Endothelial cell of umbilical vein (primary cell): ENCODE data around the gene IRF2BP2. TPM values are rescaled to one million over a fixed set of nuclear protein-coding genes. Genes with fewer than 3 reads are reported as not detected.

Experiments
- BruUV-seq: library from RNA; stranded (reverse); fragments of 400-500 nt; replicated peaks from 2 replicates; lab custom pipeline; 2021; lab: Mats Ljungman, UMichigan
- CTCF ChIA-PET: fragments of 300-600, 350-600 bp; sonication (Branson Sonifier 250); formaldehyde crosslinking; loops from one replicate; lab custom pipeline; 2021; ENCODE audit warnings: antibody characterized with exemption, inconsistent platforms; lab: Charles Lee
- POLR2A ChIA-PET: fragments of 300-600, 350-600 bp; sonication (Branson Sonifier 250); formaldehyde crosslinking; loops from one replicate; lab custom pipeline; 2021; ENCODE audit warnings: antibody characterized with exemption, inconsistent platforms; lab: Charles Lee
- DNase-seq: peaks from one replicate; pipeline ENCODE4 v3.0.0-alpha.2; 2011; ENCODE audit warnings: low read depth, low spot score
- FAIRE-seq: peaks from 2 replicates; lab custom pipeline; 2011; peaks lifted over from hg19 to GRCh38; lab: Jason Lieb, UNC
- H2AFZ ChIP-seq: 2 replicates; pipeline ENCODE4 v1.6.0; 2012; ENCODE audit warnings: low read depth, low read length, control low read depth, inconsistent platforms
- H3K27ac ChIP-seq: 2 replicates; pipeline ENCODE4 v1.5.1; 2011; ENCODE audit warnings: low read depth, mild to moderate bottlenecking, control low read depth, low read length, moderate library complexity; ENCODE audit not compliant: insufficient read depth
- H3K27me3 ChIP-seq, 2 experiments: 2 replicates each; pipeline versions ENCODE4 v1.6.0 to v1.6.1; 2011; ENCODE audit warnings: low read length in 2 of 2, mixed read lengths in 1 of 2; ENCODE audit not compliant: control insufficient read depth in 2 of 2, insufficient read depth in 2 of 2
- H3K36me3 ChIP-seq, 2 experiments: 2 replicates in 1 of 2; 3 replicates in 1 of 2; pipeline ENCODE4 v1.5.1; 2011; ENCODE audit warnings: low read length in 2 of 2, mild to moderate bottlenecking in 1 of 2, moderate library complexity in 1 of 2; ENCODE audit not compliant: control insufficient read depth in 2 of 2, insufficient read depth in 2 of 2; ENCODE audit errors: extremely low read depth in 1 of 2
- H3K4me1 ChIP-seq: 3 replicates; pipeline ENCODE4 v1.5.1; 2011; ENCODE audit warnings: mild to moderate bottlenecking, low read length; ENCODE audit not compliant: control insufficient read depth, insufficient read depth; ENCODE audit errors: extremely low read depth
- H3K4me2 ChIP-seq: 2 replicates; pipeline ENCODE4 v1.6.1; 2011; ENCODE audit warnings: low read length, control low read depth, mixed read lengths; ENCODE audit not compliant: insufficient read depth
- H3K4me3 ChIP-seq, 3 experiments: fragments of 200-600 bp in 1 of 3; sonication (generic), shearing (Covaris generic) in 1 of 3; replicated peaks in 1 of 3; 2 replicates each; pipeline ENCODE4 v1.5.1; 2011 to 2016; ENCODE audit warnings: control low read depth in 3 of 3, low read length in 3 of 3, mild to moderate bottlenecking in 2 of 3, inconsistent platforms in 1 of 3, low read depth in 1 of 3, moderate library complexity in 1 of 3; ENCODE audit not compliant: insufficient read depth in 1 of 3
- H3K79me2 ChIP-seq: 2 replicates; pipeline ENCODE4 v1.6.0; 2012; ENCODE audit warnings: low read length, inconsistent platforms; ENCODE audit not compliant: control insufficient read depth, insufficient read depth
- H3K9ac ChIP-seq: replicated peaks from 2 replicates; pipeline ENCODE3; 2011; ENCODE audit warnings: low read length, control low read depth; ENCODE audit not compliant: insufficient read depth; ENCODE audit errors: extremely low read depth
- H3K9me1 ChIP-seq: replicated peaks from 3 replicates; pipeline ENCODE4 v1.6.0; 2011; ENCODE audit warnings: mild to moderate bottlenecking, low read length; ENCODE audit not compliant: control insufficient read depth, insufficient read depth; ENCODE audit errors: extremely low read depth
- H3K9me3 ChIP-seq: replicated peaks from 2 replicates; pipeline ENCODE4 v1.5.1; 2012; ENCODE audit warnings: low read length, inconsistent platforms; ENCODE audit not compliant: control insufficient read depth, insufficient read depth
- H4K20me1 ChIP-seq: replicated peaks from 2 replicates; pipeline ENCODE3; 2011; ENCODE audit warnings: mild to moderate bottlenecking, low read length; ENCODE audit not compliant: control insufficient read depth, insufficient read depth; ENCODE audit errors: extremely low read depth
- EZH2 ChIP-seq: IDR thresholded peaks from 2 replicates; pipeline ENCODE4 v1.6.1; 2012; ENCODE audit warnings: borderline replicate concordance, low read depth, mild to moderate bottlenecking, moderate library complexity, low read length, inconsistent platforms; ENCODE audit not compliant: severe bottlenecking
- FOS ChIP-seq: IDR thresholded peaks from 2 replicates; pipeline ENCODE4 v1.6.1; 2011; ENCODE audit warnings: mild to moderate bottlenecking, low read length, moderate library complexity, borderline replicate concordance; ENCODE audit not compliant: insufficient read depth
- GATA2 ChIP-seq: IDR thresholded peaks from 2 replicates; pipeline ENCODE4 v1.7.0; 2011; ENCODE audit warnings: low read depth, mild to moderate bottlenecking, moderate library complexity, mixed read lengths, low read length; ENCODE audit not compliant: insufficient read length, insufficient read depth
- JUN ChIP-seq: IDR thresholded peaks from 2 replicates; pipeline ENCODE4 v1.6.1; 2011; ENCODE audit warnings: borderline replicate concordance, low read depth; ENCODE audit not compliant: insufficient read length, insufficient read depth
- MYC ChIP-seq: IDR thresholded peaks from one replicate; pipeline ENCODE4 v1.6.1; 2011; ENCODE audit warnings: mild to moderate bottlenecking, low read depth, low read length
- POLR2A ChIP-seq: IDR thresholded peaks from 2 replicates; pipeline ENCODE4 v1.6.1; 2012; ENCODE audit warnings: low read depth, mild to moderate bottlenecking, control low read depth, low read length
- POLR2AphosphoS5 ChIP-seq: IDR thresholded peaks from 2 replicates; pipeline ENCODE4 v1.6.1; 2012; ENCODE audit warnings: low read depth, mild to moderate bottlenecking, control low read depth, low read length, moderate library complexity; ENCODE audit not compliant: insufficient read depth
- dilution Hi-C: fragments of 300-500 bp; cut with MboI; formaldehyde crosslinking; loops from one replicate; pipeline ENCODE4 v1.15.0; 2019; ENCODE audit warnings: low sequenced_read_pairs; ENCODE audit not compliant: extremely low pct_ligation_motif_present
- intact Hi-C: fragments of 100-400 bp; cut with micrococcal nuclease; formaldehyde crosslinking; loops from one replicate; pipeline ENCODE4 v1.10.0; 2022
- polyA plus RNA-seq, 4 experiments: library from polyadenylated mRNA; depleted of rRNA in 3 of 4; stranded (reverse) in 3 of 4; unstranded in 1 of 4; fragments of >200 nt; gene quantifications; 2 replicates each; pipeline versions ENCODE4 v1.2.1 to v1.2.3, GENCODE V29; 2011 to 2012; ENCODE audit warnings: missing spikeins in 1 of 4
- total RNA-seq: library from RNA; stranded (reverse); gene quantifications from 2 replicates; pipeline ENCODE4 v1.2.3, GENCODE V29; 2021
- TF ChIP-seq, protein P1 (sequence below): IDR thresholded peaks from 2 replicates; pipeline ENCODE4 v1.6.1; 2011; ENCODE audit not compliant: insufficient read depth, insufficient read length
- TF ChIP-seq, protein P2 (sequence below), 2 donors: IDR thresholded peaks; 1 replicate in 1 of 2; 2 replicates in 1 of 2; pipeline ENCODE4 v1.5.1; 2011; ENCODE audit warnings: low read length in 2 of 2, mild to moderate bottlenecking in 2 of 2, moderate library complexity in 2 of 2, control low read depth in 1 of 2, inconsistent platforms in 1 of 2, low read depth in 1 of 2; ENCODE audit not compliant: insufficient read depth in 1 of 2; ENCODE audit errors: extremely low read depth in 1 of 2

Gene IRF2BP2
- total and polyA plus RNA-seq, 2 donors (not counting 3 experiments of a cell fraction or from before 2014, with no cell fraction given), result 66.6 to 109 TPM

DNA sequence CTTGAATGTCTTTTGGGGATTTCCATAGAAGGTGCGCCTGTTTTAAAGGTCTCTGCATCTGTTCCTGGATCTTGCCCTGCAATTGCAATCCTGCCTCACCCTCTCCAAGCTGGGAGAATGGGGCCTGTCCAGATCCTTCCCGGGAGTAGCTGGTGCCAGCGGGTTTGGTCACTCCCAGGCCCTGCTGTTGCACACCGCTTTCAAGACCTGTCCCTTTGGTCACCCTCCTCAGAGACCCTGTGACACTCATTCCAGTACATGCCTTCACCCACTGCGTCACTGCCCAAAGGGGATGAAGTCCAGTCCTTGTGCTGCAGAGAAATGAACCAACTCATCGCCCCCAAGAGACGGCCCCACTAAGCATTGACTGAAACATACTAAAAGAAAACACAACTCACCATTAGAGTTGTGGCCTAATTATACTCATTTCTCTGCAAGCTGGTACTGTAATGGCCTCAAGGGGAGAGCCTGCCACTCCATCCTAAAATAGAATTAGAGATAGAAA, 1.9 kb upstream of the IRF2BP2 start:
- no peaks in the 10 kb centered on the region for H4K20me1 ChIP-seq
- H3K27ac ChIP-seq, result peak overlapping the region; percentile 99
- peak overlapping the region in 1 of 3 experiments; percentile 9 for H3K4me3 ChIP-seq
- CTCF ChIA-PET, result interaction anchor here (0.7 to 5.9 kb wide), 27 partner anchors 8 to 481 kb away, joined by 3 to 51 read pairs (median 4); no protein-coding TSS in a partner anchor
- H3K36me3 ChIP-seq, result peaks cover 4 to 5% of the 10 kb centered on the region in 2 experiments
- H3K9me3 ChIP-seq, result no peaks in the 10 kb centered on the region
- H3K27me3 ChIP-seq, result no peaks in the 10 kb centered on the region
- no peaks in the 10 kb centered on the region for H3K9me1 ChIP-seq
- no peak for TF ChIP-seq POLR2A
- no peak for TF ChIP-seq JUN
- TF ChIP-seq, protein P1, sequence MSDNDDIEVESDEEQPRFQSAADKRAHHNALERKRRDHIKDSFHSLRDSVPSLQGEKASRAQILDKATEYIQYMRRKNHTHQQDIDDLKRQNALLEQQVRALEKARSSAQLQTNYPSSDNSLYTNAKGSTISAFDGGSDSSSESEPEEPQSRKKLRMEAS, result no peak
- TF ChIP-seq, protein P2, sequence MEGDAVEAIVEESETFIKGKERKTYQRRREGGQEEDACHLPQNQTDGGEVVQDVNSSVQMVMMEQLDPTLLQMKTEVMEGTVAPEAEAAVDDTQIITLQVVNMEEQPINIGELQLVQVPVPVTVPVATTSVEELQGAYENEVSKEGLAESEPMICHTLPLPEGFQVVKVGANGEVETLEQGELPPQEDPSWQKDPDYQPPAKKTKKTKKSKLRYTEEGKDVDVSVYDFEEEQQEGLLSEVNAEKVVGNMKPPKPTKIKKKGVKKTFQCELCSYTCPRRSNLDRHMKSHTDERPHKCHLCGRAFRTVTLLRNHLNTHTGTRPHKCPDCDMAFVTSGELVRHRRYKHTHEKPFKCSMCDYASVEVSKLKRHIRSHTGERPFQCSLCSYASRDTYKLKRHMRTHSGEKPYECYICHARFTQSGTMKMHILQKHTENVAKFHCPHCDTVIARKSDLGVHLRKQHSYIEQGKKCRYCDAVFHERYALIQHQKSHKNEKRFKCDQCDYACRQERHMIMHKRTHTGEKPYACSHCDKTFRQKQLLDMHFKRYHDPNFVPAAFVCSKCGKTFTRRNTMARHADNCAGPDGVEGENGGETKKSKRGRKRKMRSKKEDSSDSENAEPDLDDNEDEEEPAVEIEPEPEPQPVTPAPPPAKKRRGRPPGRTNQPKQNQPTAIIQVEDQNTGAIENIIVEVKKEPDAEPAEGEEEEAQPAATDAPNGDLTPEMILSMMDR (IDR thresholded peaks at IDR 0.05; ENCODE audit: extremely low read depth in 1 of 2, insufficient read depth in 1 of 2, low read depth in 1 of 2, low read length in 2 of 2), result no peak
- TF ChIP-seq EZH2, result no peak
- no peak for TF ChIP-seq MYC
- TF ChIP-seq POLR2AphosphoS5, result no peak
- TF ChIP-seq GATA2, result no peak
- TF ChIP-seq FOS, result no peak
- H3K4me1 ChIP-seq, result peaks cover 35% of the 10 kb centered on the region
- dilution Hi-C loops (loop anchor here (25.0 kb wide), 1 partner anchor 375 kb away; no protein-coding TSS in a partner anchor), intact Hi-C loops (loop anchor here (1.0 to 2.0 kb wide), 14 partner anchors 19 to 471 kb away; no protein-coding TSS in a partner anchor)
- BruUV-seq, result no TSS peak
- H3K4me2 ChIP-seq, result peak overlapping the region; percentile 54
- peak overlapping the region; percentile 98 for H3K9ac ChIP-seq
- no peak for FAIRE-seq
- H2AFZ ChIP-seq, result no peak overlapping the region
- H3K79me2 ChIP-seq, result peaks cover 24% of the 10 kb centered on the region
- POLR2A ChIA-PET, result interaction anchor here (0.6 to 4.5 kb wide), 13 partner anchors 17 to 479 kb away, joined by 3 to 48 read pairs (median 4); no protein-coding TSS in a partner anchor
- DNase-seq, result no peak
